Natural killer cell treated with Interleukin-12 subunit alpha and Interleukin-12 subunit beta and Interleukin-15 and Interleukin-18, amount 100 ng/mL, for 72 hours (primary cell): ENCODE data around the gene MAP1LC3A. TPM values are rescaled to one million over a fixed set of nuclear protein-coding genes. Genes with fewer than 3 reads are reported as not detected.

Source experiments
- ATAC-seq, 2 donors: fragments of 150-1000 bp; cut with Tn5 transposase in 1 of 2; sonication (Bioruptor Pico), chemical (Tn5 transposase) in 1 of 2; 2 replicates each; pipeline ENCODE4 v1.10.0; 2021
- DNase-seq: peaks from one replicate; pipeline ENCODE4 v3.0.0; 2022; ENCODE audit warnings: low spot score
- H3K27ac Mint-ChIP-seq, 2 donors: 1 replicate in 1 of 2; 2 replicates in 1 of 2; pipeline ENCODE4 v1.8.0; 2022; ENCODE audit warnings: mixed read lengths in 2 of 2, mild to moderate bottlenecking in 1 of 2, moderate library complexity in 1 of 2
- H3K27me3 Mint-ChIP-seq, 2 donors: 1 replicate in 1 of 2; 2 replicates in 1 of 2; pipeline ENCODE4 v1.8.0; 2022; ENCODE audit warnings: mixed read lengths in 2 of 2
- H3K36me3 Mint-ChIP-seq: one replicate; pipeline ENCODE4 v1.8.0; 2022; ENCODE audit warnings: mixed read lengths
- H3K4me1 Mint-ChIP-seq, 2 donors: 1 replicate in 1 of 2; 2 replicates in 1 of 2; pipeline ENCODE4 v1.8.0; 2022; ENCODE audit warnings: low read depth in 2 of 2, mixed read lengths in 2 of 2, mild to moderate bottlenecking in 1 of 2
- H3K4me3 Mint-ChIP-seq: one replicate; pipeline ENCODE4 v1.8.0; 2022; ENCODE audit warnings: mixed read lengths
- H3K9me3 Mint-ChIP-seq: 2 replicates; pipeline ENCODE4 v1.8.0; 2022; ENCODE audit warnings: mixed read lengths
- total RNA-seq, 2 donors: library from RNA; stranded (reverse); gene quantifications; one replicate each; pipeline ENCODE4 v1.2.3, GENCODE V29; 2022

Gene MAP1LC3A
- total RNA-seq, 2 donors from 2014 or later, result 5.3 to 6.4 TPM

GRCh38 chr20:34535301-34535840 is 23.1 kb upstream of the MAP1LC3A start:
- no peak for DNase-seq
- Mint-ChIP-seq H3K27me3 (no peaks in the 10 kb centered on the region), H3K27ac (no peak overlapping the region), H3K4me3 (no peak overlapping the region), H3K36me3 (peaks cover under 1% of the 10 kb centered on the region), H3K9me3 (no peaks in the 10 kb centered on the region), H3K4me1 (peaks cover 11 to 22% of the 10 kb centered on the region in 2 donors)
- ATAC-seq, result no peak

- Mint-ChIP-seq H3K36me3 (peaks cover 5% of the 10 kb centered on the region), H3K9me3 (no peaks in the 10 kb centered on the region), H3K27me3 (no peaks in the 10 kb centered on the region), H3K4me3 (no peak overlapping the region), H3K4me1 (peaks cover 11 to 22% of the 10 kb centered on the region in 2 donors), H3K27ac (no peak overlapping the region)
- ATAC-seq, result no peak
- no peak for DNase-seq
Measured at GRCh38 chr20:34535857-34536256, 22.7 kb upstream of the MAP1LC3A start.

GRCh38 chr20:34536798-34537394 is 21.6 kb upstream of the MAP1LC3A start:
- H3K4me1 Mint-ChIP-seq, result peaks cover 13 to 25% of the 10 kb centered on the region in 2 donors
- H3K4me3 Mint-ChIP-seq, result no peak overlapping the region
- ATAC-seq, result no peak
- H3K36me3 Mint-ChIP-seq, result peaks cover 8% of the 10 kb centered on the region
- no peak overlapping the region for H3K27ac Mint-ChIP-seq
- no peaks in the 10 kb centered on the region for H3K27me3 Mint-ChIP-seq
- H3K9me3 Mint-ChIP-seq, result no peaks in the 10 kb centered on the region
- no peak for DNase-seq

GRCh38 chr20:34537651-34538050 is 20.9 kb upstream of the MAP1LC3A start:
- ATAC-seq (peak in 1 of 2 donors; percentile 4), DNase-seq (no peak)
- no peaks in the 10 kb centered on the region for H3K27me3 Mint-ChIP-seq
- H3K4me3 Mint-ChIP-seq, result no peak overlapping the region
- H3K27ac Mint-ChIP-seq, result no peak overlapping the region
- H3K4me1 Mint-ChIP-seq, result peaks cover 13 to 25% of the 10 kb centered on the region in 2 donors
- no peaks in the 10 kb centered on the region for H3K9me3 Mint-ChIP-seq
- peaks cover 8% of the 10 kb centered on the region for H3K36me3 Mint-ChIP-seq

GRCh38 chr20:34538671-34539123 is 19.8 kb upstream of the MAP1LC3A start:
- no peaks in the 10 kb centered on the region for H3K9me3 Mint-ChIP-seq
- H3K36me3 Mint-ChIP-seq, result peaks cover 8% of the 10 kb centered on the region
- no peaks in the 10 kb centered on the region for H3K27me3 Mint-ChIP-seq
- DNase-seq (no peak), ATAC-seq (peak; percentile 66 to 67)
- peaks cover 13 to 25% of the 10 kb centered on the region in 2 donors for H3K4me1 Mint-ChIP-seq
- H3K27ac Mint-ChIP-seq, result no peak overlapping the region
- H3K4me3 Mint-ChIP-seq, result no peak overlapping the region

- Mint-ChIP-seq H3K27ac (peak overlapping the region in 1 of 2 donors; percentile 89), H3K4me1 (peaks cover 21 to 24% of the 10 kb centered on the region in 2 donors)
- ATAC-seq, result no peak
Measured at GRCh38 chr20:34539756-34540155, 18.8 kb upstream of the MAP1LC3A start.

GRCh38 chr20:34540596-34541263 is 17.8 kb upstream of the MAP1LC3A start:
- ATAC-seq (no peak), DNase-seq (no peak)
- Mint-ChIP-seq H3K4me3 (peak overlapping the region; percentile 24), H3K9me3 (no peaks in the 10 kb centered on the region), H3K36me3 (peaks cover 8% of the 10 kb centered on the region), H3K27ac (peak overlapping the region; percentile 80 to 89), H3K4me1 (peaks cover 21% of the 10 kb centered on the region in 2 donors), H3K27me3 (no peaks in the 10 kb centered on the region)

More at GRCh38 chr20:34539756-34540155, 18.8 kb upstream of the MAP1LC3A start:
- Mint-ChIP-seq H3K36me3 (peaks cover 8% of the 10 kb centered on the region), H3K4me3 (no peak overlapping the region), H3K9me3 (no peaks in the 10 kb centered on the region), H3K27me3 (no peaks in the 10 kb centered on the region)
- no peak for DNase-seq

GRCh38 chr20:34541264-34541901 is 17.1 kb upstream of the MAP1LC3A start:
- H3K36me3 Mint-ChIP-seq, result peaks cover 8% of the 10 kb centered on the region
- peaks cover 21% of the 10 kb centered on the region in 2 donors for H3K4me1 Mint-ChIP-seq
- peak overlapping the region; percentile 24 for H3K4me3 Mint-ChIP-seq
- DNase-seq (no peak), ATAC-seq (peak; percentile 46 to 53)
- peak overlapping the region; percentile 80 to 89 for H3K27ac Mint-ChIP-seq
- no peaks in the 10 kb centered on the region for H3K27me3 Mint-ChIP-seq
- no peaks in the 10 kb centered on the region for H3K9me3 Mint-ChIP-seq

- Mint-ChIP-seq H3K36me3 (peaks cover 8% of the 10 kb centered on the region), H3K27ac (peak overlapping the region; percentile 80 to 89), H3K4me1 (peaks cover 21% of the 10 kb centered on the region in 2 donors), H3K27me3 (no peaks in the 10 kb centered on the region), H3K4me3 (no peak overlapping the region), H3K9me3 (no peaks in the 10 kb centered on the region)
- DNase-seq (no peak), ATAC-seq (no peak)
Measured at GRCh38 chr20:34541917-34542316, 16.6 kb upstream of the MAP1LC3A start.

- no peak for DNase-seq
- peak overlapping the region in 1 of 2 donors; percentile 89 for H3K27ac Mint-ChIP-seq
- H3K4me1 Mint-ChIP-seq, result peaks cover 21% of the 10 kb centered on the region in 2 donors
- H3K9me3 Mint-ChIP-seq, result no peaks in the 10 kb centered on the region
- no peak for ATAC-seq
- peaks cover 8% of the 10 kb centered on the region for H3K36me3 Mint-ChIP-seq
- no peak overlapping the region for H3K4me3 Mint-ChIP-seq
- H3K27me3 Mint-ChIP-seq, result no peaks in the 10 kb centered on the region
Measured at GRCh38 chr20:34542439-34542838, 16.1 kb upstream of the MAP1LC3A start.

GRCh38 chr20:34543463-34544056 is 15.0 kb upstream of the MAP1LC3A start:
- peak overlapping the region in 1 of 2 donors; percentile 89 for H3K27ac Mint-ChIP-seq
- H3K9me3 Mint-ChIP-seq, result no peaks in the 10 kb centered on the region
- ATAC-seq, result no peak
- H3K4me3 Mint-ChIP-seq, result no peak overlapping the region
- H3K36me3 Mint-ChIP-seq, result peaks cover 8% of the 10 kb centered on the region
- H3K27me3 Mint-ChIP-seq, result no peaks in the 10 kb centered on the region
- no peak for DNase-seq
- H3K4me1 Mint-ChIP-seq, result peaks cover 21% of the 10 kb centered on the region in 2 donors

GRCh38 chr20:34544109-34544796 is 14.3 kb upstream of the MAP1LC3A start:
- no peak overlapping the region for H3K4me3 Mint-ChIP-seq
- no peaks in the 10 kb centered on the region for H3K9me3 Mint-ChIP-seq
- no peaks in the 10 kb centered on the region for H3K27me3 Mint-ChIP-seq
- DNase-seq (no peak), ATAC-seq (no peak)
- H3K4me1 Mint-ChIP-seq, result peaks cover 21 to 22% of the 10 kb centered on the region in 2 donors
- H3K27ac Mint-ChIP-seq, result peak overlapping the region in 1 of 2 donors; percentile 89
- peaks cover 8% of the 10 kb centered on the region for H3K36me3 Mint-ChIP-seq

- Mint-ChIP-seq H3K36me3 (no peaks in the 10 kb centered on the region), H3K4me3 (no peak overlapping the region), H3K9me3 (no peaks in the 10 kb centered on the region), H3K4me1 (peaks cover 7 to 12% of the 10 kb centered on the region in 2 donors), H3K27me3 (no peaks in the 10 kb centered on the region), H3K27ac (peak overlapping the region in 1 of 2 donors; percentile 12)
- no peak for ATAC-seq
- DNase-seq, result no peak
Measured at GRCh38 chr20:34546751-34547181, 11.8 kb upstream of the MAP1LC3A start.
